ENCODE data around the gene SEPTIN12.

SEPTIN12 gene

GRCh38 chr16:4813251-4814003 is 25.3 kb upstream of the SEPTIN12 start:
- TF ChIP-seq GATA2 (IDR thresholded peaks at IDR 0.05; ENCODE audit: low read depth, low read length): no peak
- no peak for TF ChIP-seq GATA3 (IDR thresholded peaks at IDR 0.05; ENCODE audit: low read depth, low read length)

GRCh38 chr16:4811773-4812172 is 23.6 kb upstream of the SEPTIN12 start:
- no peak for TF ChIP-seq GATA3 (IDR thresholded peaks at IDR 0.05; ENCODE audit: low read depth, low read length)
- no peak for TF ChIP-seq GATA2 (IDR thresholded peaks at IDR 0.05; ENCODE audit: low read depth, low read length)

- TF ChIP-seq GATA2 (IDR thresholded peaks at IDR 0.05; ENCODE audit: low read depth, low read length): no peak
- no peak for TF ChIP-seq GATA3 (IDR thresholded peaks at IDR 0.05; ENCODE audit: low read depth, low read length)
These were observed 23.1 kb upstream of the SEPTIN12 start for GRCh38 chr16:4811242-4811641.

GRCh38 chr16:4806280-4806679 is 18.1 kb upstream of the SEPTIN12 start:
- TF ChIP-seq GATA2 (IDR thresholded peaks at IDR 0.05; ENCODE audit: low read depth, low read length): no peak

- TF ChIP-seq GATA2 (IDR thresholded peaks at IDR 0.05; ENCODE audit: low read depth, low read length) (no peak), GATA3 (IDR thresholded peaks at IDR 0.05; ENCODE audit: low read depth, low read length) (no peak)
These were observed 17.1 kb upstream of the SEPTIN12 start for GRCh38 chr16:4805231-4805630.

- TF ChIP-seq GATA3 (IDR thresholded peaks at IDR 0.05; ENCODE audit: low read depth, low read length): no peak
- TF ChIP-seq GATA2 (IDR thresholded peaks at IDR 0.05; ENCODE audit: low read depth, low read length): no peak
These were observed 16.0 kb upstream of the SEPTIN12 start for GRCh38 chr16:4803898-4804762.

GRCh38 chr16:4803401-4803844 is 15.3 kb upstream of the SEPTIN12 start:
- TF ChIP-seq GATA3 (IDR thresholded peaks at IDR 0.05; ENCODE audit: low read depth, low read length): no peak
- no peak for TF ChIP-seq GATA2 (IDR thresholded peaks at IDR 0.05; ENCODE audit: low read depth, low read length)

GRCh38 chr16:4802659-4803287 is 14.6 kb upstream of the SEPTIN12 start:
- TF ChIP-seq GATA3 (IDR thresholded peaks at IDR 0.05; ENCODE audit: low read depth, low read length) (no peak), GATA2 (IDR thresholded peaks at IDR 0.05; ENCODE audit: low read depth, low read length) (no peak)

GRCh38 chr16:4801962-4802658 is 14.0 kb upstream of the SEPTIN12 start, which contains the start of gene ROGDI:
Gene ROGDI (minus strand): TSS chr16:4802633. CDS start chr16:4802571, 62 bp downstream.
- TF ChIP-seq GATA3 (IDR thresholded peaks at IDR 0.05; ENCODE audit: low read depth, low read length) (no peak), GATA2 (IDR thresholded peaks at IDR 0.05; ENCODE audit: low read depth, low read length) (no peak)

GRCh38 chr16:4801051-4801961 is 13.2 kb upstream of the SEPTIN12 start:
- TF ChIP-seq GATA2 (IDR thresholded peaks at IDR 0.05; ENCODE audit: low read depth, low read length) (no peak), GATA3 (IDR thresholded peaks at IDR 0.05; ENCODE audit: low read depth, low read length) (no peak)

- TF ChIP-seq GATA2 (IDR thresholded peaks at IDR 0.05; ENCODE audit: low read depth, low read length): no peak
- no peak for TF ChIP-seq GATA3 (IDR thresholded peaks at IDR 0.05; ENCODE audit: low read depth, low read length)
These were observed 12.3 kb upstream of the SEPTIN12 start for GRCh38 chr16:4800290-4801041.

- TF ChIP-seq GATA3 (IDR thresholded peaks at IDR 0.05; ENCODE audit: low read depth, low read length): no peak
- no peak for TF ChIP-seq GATA2 (IDR thresholded peaks at IDR 0.05; ENCODE audit: low read depth, low read length)
These were observed 11.2 kb upstream of the SEPTIN12 start for GRCh38 chr16:4799171-4799855.
